ENCODE measurements around the gene HOXB2. TPM values are rescaled to one million over a fixed set of nuclear protein-coding genes. Genes with fewer than 3 reads are reported as not detected.

HOXB2 gene
- total RNA-seq, 1 experiment from 2014 or later, result not detected

DNA sequence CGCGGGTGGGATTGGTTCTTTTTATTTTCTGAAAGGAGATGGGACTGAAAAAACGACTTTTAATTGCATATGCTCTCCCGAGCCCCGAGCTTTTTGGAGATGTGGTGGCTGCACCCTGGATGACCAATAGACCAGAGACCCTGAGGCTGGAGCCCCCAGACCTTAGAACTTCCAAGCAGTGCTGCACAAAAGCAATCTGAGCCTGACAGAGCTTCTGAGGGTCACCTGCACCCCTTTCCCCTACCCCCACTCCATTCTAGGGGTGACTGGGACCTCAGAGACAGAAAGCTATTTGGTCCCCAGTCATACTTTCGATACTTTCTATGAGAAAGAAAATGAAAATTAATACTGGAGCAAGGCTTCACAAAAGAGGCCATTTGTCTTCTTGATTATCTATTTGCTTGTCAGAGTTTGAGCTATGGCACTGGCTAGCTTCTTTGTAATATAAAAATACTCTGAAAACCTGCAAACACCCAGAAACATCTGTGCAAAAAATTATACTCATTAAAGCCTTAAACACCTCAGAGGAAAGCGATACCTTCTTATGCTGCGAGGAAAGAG, 29.7 kb upstream of the HOXB2 start:
- no peak overlapping the region for H3K27ac Mint-ChIP-seq
- no peaks in the 10 kb centered on the region for H3K79me2 ChIP-seq (ENCODE audit: insufficient read depth, low read length)
- H4K20me1 ChIP-seq (ENCODE audit: control insufficient read depth, insufficient read depth, insufficient read length), result peaks cover 2% of the 10 kb centered on the region

More for the DNA sequence above, 29.7 kb upstream of the HOXB2 start:
- Histone ChIP-seq H3K27me3 (ENCODE audit: insufficient read depth, low read length) (peaks cover 96% of the 10 kb centered on the region), H2BK12ac (ENCODE audit: insufficient read length, low read depth, low read length) (no peak overlapping the region), H3K79me1 (ENCODE audit: insufficient read depth, low read depth, low read length, poor library complexity, severe bottlenecking) (no peaks in the 10 kb centered on the region), H4K8ac (replicated peaks; ENCODE audit: insufficient read length, low read depth, low read length) (no peak overlapping the region), H3K14ac (ENCODE audit: insufficient read depth, low read length) (no peak overlapping the region), H3K4me2 (ENCODE audit: insufficient read depth, insufficient read length, low read length) (no peak overlapping the region), H3K9ac (ENCODE audit: extremely low read depth, insufficient read length, low read length) (no peak overlapping the region), H4K5ac (ENCODE audit: insufficient read length, low read depth, low read length) (no peak overlapping the region), H2AK5ac (ENCODE audit: insufficient read length, low read length) (no peak overlapping the region), H4K91ac (ENCODE audit: insufficient read length, low read depth, low read length) (no peak overlapping the region), H3T11ph (ENCODE audit: low read length) (no peak overlapping the region), H3K9me3 (ENCODE audit: control insufficient read depth, low read depth, low read length) (no peaks in the 10 kb centered on the region), H2BK20ac (ENCODE audit: low read depth, low read length, poor library complexity, severe bottlenecking) (no peak overlapping the region), H2BK15ac (ENCODE audit: low read depth, low read length) (no peak overlapping the region), H2BK5ac (ENCODE audit: insufficient read length, low read length) (no peak overlapping the region), H3K56ac (ENCODE audit: insufficient read length, low read depth, low read length) (no peak overlapping the region), H2BK120ac (ENCODE audit: low read depth, low read length, poor library complexity, severe bottlenecking) (no peak overlapping the region), H2AFZ (ENCODE audit: low read length) (no peak overlapping the region), H3K23me2 (ENCODE audit: insufficient read length, low read depth, low read length, poor library complexity, severe bottlenecking) (no peaks in the 10 kb centered on the region), H3K27ac (ENCODE audit: insufficient read length, low read depth, low read length) (no peak overlapping the region), H3K18ac (ENCODE audit: insufficient read length, low read depth, low read length) (no peak overlapping the region), H3K23ac (ENCODE audit: insufficient read length, low read depth, low read length) (no peak overlapping the region), H3K4me1 (ENCODE audit: insufficient read depth, low read length) (no peaks in the 10 kb centered on the region), H3K4ac (ENCODE audit: low read depth, low read length) (no peak overlapping the region)
- WGBS (ENCODE audit: extremely low coverage, insufficient read length, low lambda C conversion rate), result no CpG with 5 or more reads among the region's 8 CpGs
- TF ChIP-seq, protein P1, sequence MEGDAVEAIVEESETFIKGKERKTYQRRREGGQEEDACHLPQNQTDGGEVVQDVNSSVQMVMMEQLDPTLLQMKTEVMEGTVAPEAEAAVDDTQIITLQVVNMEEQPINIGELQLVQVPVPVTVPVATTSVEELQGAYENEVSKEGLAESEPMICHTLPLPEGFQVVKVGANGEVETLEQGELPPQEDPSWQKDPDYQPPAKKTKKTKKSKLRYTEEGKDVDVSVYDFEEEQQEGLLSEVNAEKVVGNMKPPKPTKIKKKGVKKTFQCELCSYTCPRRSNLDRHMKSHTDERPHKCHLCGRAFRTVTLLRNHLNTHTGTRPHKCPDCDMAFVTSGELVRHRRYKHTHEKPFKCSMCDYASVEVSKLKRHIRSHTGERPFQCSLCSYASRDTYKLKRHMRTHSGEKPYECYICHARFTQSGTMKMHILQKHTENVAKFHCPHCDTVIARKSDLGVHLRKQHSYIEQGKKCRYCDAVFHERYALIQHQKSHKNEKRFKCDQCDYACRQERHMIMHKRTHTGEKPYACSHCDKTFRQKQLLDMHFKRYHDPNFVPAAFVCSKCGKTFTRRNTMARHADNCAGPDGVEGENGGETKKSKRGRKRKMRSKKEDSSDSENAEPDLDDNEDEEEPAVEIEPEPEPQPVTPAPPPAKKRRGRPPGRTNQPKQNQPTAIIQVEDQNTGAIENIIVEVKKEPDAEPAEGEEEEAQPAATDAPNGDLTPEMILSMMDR (conservative IDR thresholded peaks at IDR 0.05), result no peak
- H3K36me3 Mint-ChIP-seq (ENCODE audit: insufficient read depth in 1 of 3, low read depth in 3 of 3), result no peaks in the 10 kb centered on the region; a peak in 2 of 7 replicates
- peaks cover 5 to 35% of the 10 kb centered on the region in 2 experiments for H3K4me1 Mint-ChIP-seq
- H3K27me3 Mint-ChIP-seq (ENCODE audit: low read depth), result peaks cover 17% of the 10 kb centered on the region
- H3K4me3 Mint-ChIP-seq, result no peak overlapping the region
- peaks cover 7 to 10% of the 10 kb centered on the region in 2 experiments; a peak in 4 of 5 replicates for H3K9me3 Mint-ChIP-seq
- no peak for DNase-seq
